T-cell (primary cell): Measurements from ENCODE around the gene RAD51AP2. TPM values are rescaled to one million over a fixed set of nuclear protein-coding genes. Genes with fewer than 3 reads are reported as not detected.
"Not testable (repeated sequence)": the region's sequence is repeated elsewhere in the genome, so short reads cannot be mapped to it uniquely, and the experiment has no call there.

ENCODE experiments used
- ATAC-seq, 4 experiments: fragments of 200-7000 bp in 3 of 4; fragments of 150-1000 bp in 1 of 4; cut with Tn5 transposase; replicated peaks in 1 of 4; 1 replicate in 3 of 4; 2 replicates in 1 of 4; pipeline ENCODE4 v1.10.0; 2021; ENCODE audit warnings: moderate library complexity in 3 of 4, mild to moderate bottlenecking in 2 of 4, moderate number of reproducible peaks in 1 of 4
- CTCF ChIA-PET, 2 donors: fragments of 300-600 bp; sonication (Branson Sonifier 250); formaldehyde crosslinking; loops; one replicate each; lab custom pipeline; 2022; ENCODE audit warnings: antibody characterized with exemption in 2 of 2; lab: Charles Lee
- POLR2A ChIA-PET, 2 donors: fragments of 300-600 bp; sonication (Branson Sonifier 250); formaldehyde crosslinking; loops; one replicate each; lab custom pipeline; 2022; ENCODE audit warnings: antibody characterized with exemption in 2 of 2; lab: Charles Lee
- DNase-seq, 35 experiments: peaks; one replicate each; pipeline versions ENCODE4 v3.0.0 to v3.0.0-alpha.2; 2013 to 2023
- H3K27ac ChIP-seq: one replicate; pipeline ENCODE4 v1.5.1; 2013; ENCODE audit warnings: low read length
- H3K27me3 ChIP-seq, 2 experiments: replicated peaks in 1 of 2; 1 replicate in 1 of 2; 2 replicates in 1 of 2; pipeline versions ENCODE4 v1.6.1 to v1.7.0; 2013; ENCODE audit warnings: low read length in 1 of 2, mixed read lengths in 1 of 2; ENCODE audit not compliant: control insufficient read depth in 2 of 2, insufficient read depth in 2 of 2; ENCODE audit errors: extremely low read depth in 1 of 2
- H3K36me3 ChIP-seq, 2 donors: 1 replicate in 1 of 2; 2 replicates in 1 of 2; pipeline versions ENCODE4 v1.6.1 to v1.7.0; 2013; ENCODE audit warnings: low read length in 1 of 2; ENCODE audit not compliant: control insufficient read depth in 2 of 2, insufficient read depth in 1 of 2; ENCODE audit errors: extremely low read depth in 1 of 2
- H3K4me1 ChIP-seq, 2 experiments: 1 replicate in 1 of 2; 2 replicates in 1 of 2; pipeline versions ENCODE4 v1.6.1 to v1.7.0; 2013; ENCODE audit warnings: low read length in 2 of 2, mixed read lengths in 1 of 2; ENCODE audit not compliant: insufficient read depth in 2 of 2, control insufficient read depth in 1 of 2; ENCODE audit errors: extremely low read depth in 1 of 2
- H3K4me3 ChIP-seq, 2 donors: 1 replicate in 1 of 2; 2 replicates in 1 of 2; pipeline versions ENCODE4 v1.5.1 to v1.7.0; 2013; ENCODE audit warnings: mild to moderate bottlenecking in 2 of 2, low read length in 1 of 2, moderate library complexity in 1 of 2; ENCODE audit not compliant: control insufficient read depth in 1 of 2; ENCODE audit errors: extremely low read depth in 1 of 2
- H3K9me3 ChIP-seq: 2 replicates; pipeline ENCODE4 v1.7.0; 2013
- H3K27ac Mint-ChIP-seq, 2 donors: one replicate each; pipeline ENCODE4 v1.8.0; 2020 to 2021; ENCODE audit warnings: mild to moderate bottlenecking in 2 of 2, mixed read lengths in 2 of 2
- H3K27me3 Mint-ChIP-seq, 2 donors: one replicate each; pipeline ENCODE4 v1.8.0; 2021 to 2022; ENCODE audit warnings: mixed read lengths in 2 of 2
- H3K36me3 Mint-ChIP-seq: one replicate; pipeline ENCODE4 v1.8.0; 2021; ENCODE audit warnings: mixed read lengths
- H3K4me1 Mint-ChIP-seq, 3 donors: one replicate each; pipeline ENCODE4 v1.8.0; 2020 to 2022; ENCODE audit warnings: mixed read lengths in 3 of 3, mild to moderate bottlenecking in 1 of 3
- H3K4me3 Mint-ChIP-seq, 3 donors: one replicate each; pipeline ENCODE4 v1.8.0; 2020 to 2022; ENCODE audit warnings: mild to moderate bottlenecking in 3 of 3, mixed read lengths in 3 of 3, moderate library complexity in 3 of 3
- H3K9me3 Mint-ChIP-seq, 3 donors: one replicate each; pipeline ENCODE4 v1.8.0; 2020 to 2022; ENCODE audit warnings: mixed read lengths in 3 of 3
- WGBS: methylation state at CpG from one replicate; pipeline ENCODE4 v1.1.5; 2013; ENCODE audit warnings: missing lambda C conversion rate; ENCODE audit not compliant: insufficient coverage; 5-methylcytosine and 5-hydroxymethylcytosine counted together
- total RNA-seq, 35 experiments: library from RNA in 6 of 35; stranded (reverse) in 6 of 35; fragments of 120-200 nt in 1 of 35; gene quantifications; one replicate each; pipeline versions ENCODE4 v1.2.1 to v1.2.4 and lab custom pipeline; 2013 to 2026

The RAD51AP2 gene
- total RNA-seq, 5 donors from 2014 or later (not counting 1 experiment from before 2014, with no cell fraction given): not detected

- ATAC-seq (no peak), DNase-seq (no peak)
- H3K4me1 Mint-ChIP-seq: no peaks in the 10 kb centered on the region
- H3K27ac ChIP-seq: no peak overlapping the region
- H3K27me3 ChIP-seq: no peaks in the 10 kb centered on the region
- CTCF ChIA-PET: no interaction called here
- H3K4me3 Mint-ChIP-seq: no peak overlapping the region
- H3K36me3 Mint-ChIP-seq: no peaks in the 10 kb centered on the region
- peaks cover 0 to 5% (median 0%) of the 10 kb centered on the region in 3 donors for H3K9me3 Mint-ChIP-seq
- POLR2A ChIA-PET: no interaction called here
- H3K36me3 ChIP-seq: no peaks in the 10 kb centered on the region
- no peaks in the 10 kb centered on the region for H3K27me3 Mint-ChIP-seq
- H3K9me3 ChIP-seq: no peaks in the 10 kb centered on the region
- no peak overlapping the region for H3K4me3 ChIP-seq
- H3K4me1 ChIP-seq: no peaks in the 10 kb centered on the region
- WGBS: no CpG with 5 or more reads among the region's 1 CpG
- H3K27ac Mint-ChIP-seq: no peak overlapping the region
Observed at GRCh38 chr2:17497718-17498117, 20.5 kb downstream of the RAD51AP2 start.

GRCh38 chr2:17495590-17495989, 22.6 kb downstream of the RAD51AP2 start:
- Mint-ChIP-seq H3K9me3 (peaks cover 0 to 5% (median 0%) of the 10 kb centered on the region in 3 donors), H3K27ac (no peak overlapping the region), H3K36me3 (no peaks in the 10 kb centered on the region), H3K4me3 (no peak overlapping the region), H3K27me3 (no peaks in the 10 kb centered on the region), H3K4me1 (no peaks in the 10 kb centered on the region)
- DNase-seq: no peak
- no peak for ATAC-seq
- no peaks in the 10 kb centered on the region for H3K9me3 ChIP-seq
- H3K27me3 ChIP-seq: no peaks in the 10 kb centered on the region
- H3K27ac ChIP-seq: no peak overlapping the region
- WGBS: no CpG with 5 or more reads among the region's 1 CpG
- no peak overlapping the region for H3K4me3 ChIP-seq
- H3K36me3 ChIP-seq: no peaks in the 10 kb centered on the region
- ChIA-PET CTCF (no interaction called here), POLR2A (no interaction called here)
- no peaks in the 10 kb centered on the region for H3K4me1 ChIP-seq

DNA sequence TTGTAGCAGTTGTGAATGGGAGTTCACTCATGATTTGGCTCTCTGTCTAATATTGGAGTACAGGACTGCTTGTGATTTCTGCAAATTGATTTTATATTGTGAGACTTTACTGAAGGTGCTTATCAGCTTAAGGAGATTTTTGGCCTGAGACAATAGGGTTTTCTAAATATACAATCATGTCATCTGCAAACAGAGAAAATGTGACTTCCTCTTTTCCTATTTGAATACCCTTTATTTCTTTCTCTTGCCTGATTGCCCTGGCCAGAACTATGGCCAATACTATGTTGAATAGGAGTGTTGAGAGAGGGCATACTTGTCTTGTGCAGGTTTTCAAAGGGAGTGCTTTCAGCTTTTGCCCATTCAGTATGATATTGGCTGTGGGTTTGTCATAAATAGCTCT, 28.1 kb downstream of the RAD51AP2 start:
- H3K27ac Mint-ChIP-seq, H3K4me1 ChIP-seq, H3K4me3 ChIP-seq, ATAC-seq, H3K27me3 ChIP-seq, POLR2A ChIA-PET, H3K27ac ChIP-seq, DNase-seq, H3K9me3 Mint-ChIP-seq, H3K4me1 Mint-ChIP-seq, H3K9me3 ChIP-seq, H3K27me3 Mint-ChIP-seq, H3K36me3 Mint-ChIP-seq, CTCF ChIA-PET, H3K36me3 ChIP-seq, H3K4me3 Mint-ChIP-seq: not testable (repeated sequence)

- WGBS: no CpG with 5 or more reads among the region's 4 CpGs
- H3K27me3 ChIP-seq, H3K27ac ChIP-seq, H3K36me3 ChIP-seq, H3K4me3 ChIP-seq, H3K27ac Mint-ChIP-seq, H3K4me1 Mint-ChIP-seq, H3K9me3 ChIP-seq, H3K4me3 Mint-ChIP-seq, DNase-seq, H3K9me3 Mint-ChIP-seq, ATAC-seq, H3K27me3 Mint-ChIP-seq, CTCF ChIA-PET, H3K36me3 Mint-ChIP-seq, POLR2A ChIA-PET, H3K4me1 ChIP-seq: not testable (repeated sequence)
Observed at GRCh38 chr2:17488610-17489009, 29.6 kb downstream of the RAD51AP2 start.

GRCh38 chr2:17483496-17483895, 34.7 kb downstream of the RAD51AP2 start:
- Histone ChIP-seq H3K27me3 (no peaks in the 10 kb centered on the region), H3K9me3 (no peaks in the 10 kb centered on the region), H3K4me1 (no peaks in the 10 kb centered on the region), H3K4me3 (no peak overlapping the region), H3K27ac (no peak overlapping the region), H3K36me3 (no peaks in the 10 kb centered on the region)
- DNase-seq (no peak), ATAC-seq (no peak)
- Mint-ChIP-seq H3K27ac (no peak overlapping the region), H3K36me3 (no peaks in the 10 kb centered on the region), H3K9me3 (peaks cover 3 to 5% (median 5%) of the 10 kb centered on the region in 3 donors), H3K27me3 (no peaks in the 10 kb centered on the region), H3K4me1 (no peaks in the 10 kb centered on the region), H3K4me3 (no peak overlapping the region)
- CTCF ChIA-PET: interaction anchor here in 1 of 2 donors (0.5 kb wide), 1 partner anchor 694 kb away, joined by 3 read pairs; no protein-coding TSS in a partner anchor
- POLR2A ChIA-PET: no interaction called here
- no CpG with 5 or more reads among the region's 1 CpG for WGBS

- POLR2A ChIA-PET: no interaction called here
- no peaks in the 10 kb centered on the region for H3K9me3 ChIP-seq
- CTCF ChIA-PET: no interaction called here
- H3K4me1 Mint-ChIP-seq: no peaks in the 10 kb centered on the region
- no peak overlapping the region for H3K27ac Mint-ChIP-seq
- H3K27me3 Mint-ChIP-seq: no peaks in the 10 kb centered on the region
- H3K9me3 Mint-ChIP-seq: peaks cover 3 to 5% (median 3%) of the 10 kb centered on the region in 3 donors
- no peaks in the 10 kb centered on the region for H3K36me3 ChIP-seq
- H3K4me1 ChIP-seq: no peaks in the 10 kb centered on the region
- no peak overlapping the region for H3K4me3 ChIP-seq
- no peaks in the 10 kb centered on the region for H3K36me3 Mint-ChIP-seq
- no peak for DNase-seq
- no peak overlapping the region for H3K4me3 Mint-ChIP-seq
- H3K27ac ChIP-seq: no peak overlapping the region
- no peak for ATAC-seq
- H3K27me3 ChIP-seq: no peaks in the 10 kb centered on the region
- WGBS: no CpG with 5 or more reads among the region's 2 CpGs
Observed at GRCh38 chr2:17482651-17483050, 35.6 kb downstream of the RAD51AP2 start.

DNA sequence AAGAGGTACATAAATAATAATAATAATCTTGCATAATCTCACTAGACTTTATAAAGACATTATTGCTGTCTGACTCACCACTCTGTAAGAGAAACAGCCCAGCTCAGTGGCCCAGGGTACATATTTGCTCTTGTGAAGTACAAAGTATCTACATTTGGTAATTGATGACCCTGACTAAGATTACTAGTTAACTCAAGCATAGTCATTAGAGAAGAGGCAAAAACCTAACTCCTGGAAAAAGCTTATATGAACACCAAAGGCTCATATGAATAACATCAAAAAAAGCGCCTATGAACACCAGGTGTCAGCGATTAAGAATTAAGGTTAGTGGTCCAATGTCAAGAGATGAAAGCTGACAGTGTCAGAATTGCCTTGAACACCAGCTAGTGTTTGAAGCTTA, 38.4 kb downstream of the RAD51AP2 start:
- Histone ChIP-seq H3K36me3 (no peaks in the 10 kb centered on the region), H3K27ac (no peak overlapping the region), H3K4me3 (no peak overlapping the region), H3K4me1 (no peaks in the 10 kb centered on the region), H3K9me3 (no peaks in the 10 kb centered on the region), H3K27me3 (no peaks in the 10 kb centered on the region)
- Mint-ChIP-seq H3K9me3 (peaks cover 0 to 11% (median 5%) of the 10 kb centered on the region in 3 donors), H3K4me3 (no peak overlapping the region), H3K4me1 (no peaks in the 10 kb centered on the region), H3K27ac (no peak overlapping the region), H3K27me3 (no peaks in the 10 kb centered on the region), H3K36me3 (no peaks in the 10 kb centered on the region)
- ChIA-PET CTCF (no interaction called here), POLR2A (no interaction called here)
- ATAC-seq (no peak), DNase-seq (no peak)
- no CpG with 5 or more reads among the region's 2 CpGs for WGBS
